ENCODE results near the gene GRAMD4.

- TF ChIP-seq CHD2 (IDR thresholded peaks at IDR 0.05; ENCODE audit: low read length, partially characterized antibody): no peak
- no peak for TF ChIP-seq RFX5 (IDR thresholded peaks at IDR 0.05; ENCODE audit: low read length)
- no peak for TF ChIP-seq EP300 (IDR thresholded peaks at IDR 0.05; ENCODE audit: borderline replicate concordance in 1 of 2, low read depth in 1 of 2, low read length in 1 of 2)
- TF ChIP-seq, protein P1, sequence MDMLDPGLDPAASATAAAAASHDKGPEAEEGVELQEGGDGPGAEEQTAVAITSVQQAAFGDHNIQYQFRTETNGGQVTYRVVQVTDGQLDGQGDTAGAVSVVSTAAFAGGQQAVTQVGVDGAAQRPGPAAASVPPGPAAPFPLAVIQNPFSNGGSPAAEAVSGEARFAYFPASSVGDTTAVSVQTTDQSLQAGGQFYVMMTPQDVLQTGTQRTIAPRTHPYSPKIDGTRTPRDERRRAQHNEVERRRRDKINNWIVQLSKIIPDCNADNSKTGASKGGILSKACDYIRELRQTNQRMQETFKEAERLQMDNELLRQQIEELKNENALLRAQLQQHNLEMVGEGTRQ (IDR thresholded peaks at IDR 0.05; ENCODE audit: borderline replicate concordance, low read depth, low read length): no peak
- TF ChIP-seq, protein P2, sequence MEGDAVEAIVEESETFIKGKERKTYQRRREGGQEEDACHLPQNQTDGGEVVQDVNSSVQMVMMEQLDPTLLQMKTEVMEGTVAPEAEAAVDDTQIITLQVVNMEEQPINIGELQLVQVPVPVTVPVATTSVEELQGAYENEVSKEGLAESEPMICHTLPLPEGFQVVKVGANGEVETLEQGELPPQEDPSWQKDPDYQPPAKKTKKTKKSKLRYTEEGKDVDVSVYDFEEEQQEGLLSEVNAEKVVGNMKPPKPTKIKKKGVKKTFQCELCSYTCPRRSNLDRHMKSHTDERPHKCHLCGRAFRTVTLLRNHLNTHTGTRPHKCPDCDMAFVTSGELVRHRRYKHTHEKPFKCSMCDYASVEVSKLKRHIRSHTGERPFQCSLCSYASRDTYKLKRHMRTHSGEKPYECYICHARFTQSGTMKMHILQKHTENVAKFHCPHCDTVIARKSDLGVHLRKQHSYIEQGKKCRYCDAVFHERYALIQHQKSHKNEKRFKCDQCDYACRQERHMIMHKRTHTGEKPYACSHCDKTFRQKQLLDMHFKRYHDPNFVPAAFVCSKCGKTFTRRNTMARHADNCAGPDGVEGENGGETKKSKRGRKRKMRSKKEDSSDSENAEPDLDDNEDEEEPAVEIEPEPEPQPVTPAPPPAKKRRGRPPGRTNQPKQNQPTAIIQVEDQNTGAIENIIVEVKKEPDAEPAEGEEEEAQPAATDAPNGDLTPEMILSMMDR (IDR thresholded peaks at IDR 0.05): no peak
- TF ChIP-seq MEF2A (IDR thresholded peaks at IDR 0.05; ENCODE audit: borderline replicate concordance, low read depth): no peak
Measured at GRCh38 chr22:46588279-46589140, 31.7 kb upstream of the GRAMD4 start.

Measured in SK-N-SH (cell line).